Measurements from ENCODE around the gene STYXL1.
A peak's percentile ranks its signal among the peaks of the same experiment; 100 is the strongest.
"Not testable (repeated sequence)": the region's sequence is repeated elsewhere in the genome, so short reads cannot be mapped to it uniquely, and the experiment has no call there.

Gene STYXL1

DNA sequence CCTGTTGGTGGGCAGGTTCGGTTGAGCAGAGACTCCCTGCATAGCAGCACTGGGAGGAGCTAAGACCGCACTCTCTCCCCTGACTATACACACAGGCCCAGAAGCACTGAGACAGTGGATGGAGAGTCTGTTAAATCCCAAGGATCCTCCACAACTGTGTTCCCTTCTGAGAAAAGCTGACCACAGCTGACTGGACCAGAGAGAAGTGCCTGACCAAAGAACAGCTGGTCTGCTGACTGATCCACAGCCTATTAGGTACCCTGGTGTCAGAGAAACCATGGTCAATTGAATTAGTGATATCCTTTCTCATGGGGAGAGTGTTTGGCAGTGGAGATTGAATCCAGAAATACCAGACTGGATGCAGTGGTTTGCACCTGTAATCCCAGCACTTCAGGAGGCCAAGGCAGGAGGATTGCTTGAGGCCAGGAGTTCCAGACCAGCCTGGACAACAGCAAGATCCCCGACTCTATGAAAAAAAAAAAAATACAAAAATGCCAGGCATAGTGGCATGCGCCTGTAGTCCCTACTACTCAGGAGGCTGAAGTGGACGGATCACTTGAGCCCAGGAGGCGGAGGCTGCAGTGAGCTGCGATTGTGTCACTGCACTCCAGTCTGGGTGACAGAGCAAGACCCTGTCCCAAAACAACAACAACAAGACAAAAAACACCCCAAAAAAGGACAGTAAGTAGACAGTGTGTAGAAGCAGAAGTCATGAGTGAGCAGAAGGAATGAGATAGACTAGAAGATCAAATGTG is 25.6 kb downstream of the STYXL1 start:
- ATAC-seq (ENCODE audit: low read depth): no peak
- TF ChIP-seq, protein P1, sequence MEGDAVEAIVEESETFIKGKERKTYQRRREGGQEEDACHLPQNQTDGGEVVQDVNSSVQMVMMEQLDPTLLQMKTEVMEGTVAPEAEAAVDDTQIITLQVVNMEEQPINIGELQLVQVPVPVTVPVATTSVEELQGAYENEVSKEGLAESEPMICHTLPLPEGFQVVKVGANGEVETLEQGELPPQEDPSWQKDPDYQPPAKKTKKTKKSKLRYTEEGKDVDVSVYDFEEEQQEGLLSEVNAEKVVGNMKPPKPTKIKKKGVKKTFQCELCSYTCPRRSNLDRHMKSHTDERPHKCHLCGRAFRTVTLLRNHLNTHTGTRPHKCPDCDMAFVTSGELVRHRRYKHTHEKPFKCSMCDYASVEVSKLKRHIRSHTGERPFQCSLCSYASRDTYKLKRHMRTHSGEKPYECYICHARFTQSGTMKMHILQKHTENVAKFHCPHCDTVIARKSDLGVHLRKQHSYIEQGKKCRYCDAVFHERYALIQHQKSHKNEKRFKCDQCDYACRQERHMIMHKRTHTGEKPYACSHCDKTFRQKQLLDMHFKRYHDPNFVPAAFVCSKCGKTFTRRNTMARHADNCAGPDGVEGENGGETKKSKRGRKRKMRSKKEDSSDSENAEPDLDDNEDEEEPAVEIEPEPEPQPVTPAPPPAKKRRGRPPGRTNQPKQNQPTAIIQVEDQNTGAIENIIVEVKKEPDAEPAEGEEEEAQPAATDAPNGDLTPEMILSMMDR (IDR thresholded peaks at IDR 0.05; ENCODE audit: poor library complexity, severe bottlenecking): no peak
- Histone ChIP-seq H3K27ac (ENCODE audit: poor library complexity, severe bottlenecking) (no peak overlapping the region), H3K4me1 (ENCODE audit: insufficient read depth, poor library complexity, severe bottlenecking) (no peaks in the 10 kb centered on the region), H3K4me3 (ENCODE audit: severe bottlenecking) (no peak overlapping the region), H3K27me3 (ENCODE audit: insufficient read depth, poor library complexity, severe bottlenecking) (no peaks in the 10 kb centered on the region), H3K9me3 (ENCODE audit: severe bottlenecking) (no peaks in the 10 kb centered on the region), H3K36me3 (ENCODE audit: low read depth) (peaks cover 11% of the 10 kb centered on the region; the same call in 1 of the 2 replicates)
- DNase-seq (ENCODE audit: low spot score): no peak

- Histone ChIP-seq H3K36me3 (ENCODE audit: low read depth) (peaks cover 17% of the 10 kb centered on the region), H3K4me3 (ENCODE audit: severe bottlenecking) (no peak overlapping the region), H3K27ac (ENCODE audit: poor library complexity, severe bottlenecking) (no peak overlapping the region), H3K9me3 (ENCODE audit: severe bottlenecking) (no peaks in the 10 kb centered on the region), H3K27me3 (ENCODE audit: insufficient read depth, poor library complexity, severe bottlenecking) (no peaks in the 10 kb centered on the region), H3K4me1 (ENCODE audit: insufficient read depth, poor library complexity, severe bottlenecking) (no peaks in the 10 kb centered on the region)
- TF ChIP-seq, protein P1 (IDR thresholded peaks at IDR 0.05; ENCODE audit: poor library complexity, severe bottlenecking): peak; percentile 62
- DNase-seq (ENCODE audit: low spot score): no peak
- peak; percentile 45; the same call in 1 of the 3 replicates for ATAC-seq (ENCODE audit: low read depth)
Observed at GRCh38 chr7:76020031-76020714, 27.6 kb downstream of the STYXL1 start.

DNA sequence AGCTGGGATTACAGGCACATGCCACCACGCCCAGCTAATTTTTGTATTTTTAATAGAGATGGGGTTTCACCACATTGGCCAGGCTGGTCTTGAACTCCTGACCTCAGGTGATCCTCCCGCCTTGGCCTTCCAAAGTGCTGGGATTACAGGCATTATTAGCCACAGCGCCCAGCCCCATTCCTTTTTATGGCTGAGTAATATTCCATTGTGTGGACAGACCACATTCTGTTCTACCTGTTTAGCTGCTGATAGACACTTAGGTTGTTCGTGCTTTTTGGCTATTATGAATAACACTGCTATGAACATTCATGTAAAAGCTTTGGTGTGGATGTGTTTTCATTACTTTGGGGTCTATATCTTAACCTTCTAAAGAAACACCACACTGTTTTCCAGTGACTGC is 29.3 kb downstream of the STYXL1 start:
- H3K4me3 ChIP-seq (ENCODE audit: severe bottlenecking); H3K9me3 ChIP-seq (ENCODE audit: severe bottlenecking); DNase-seq (ENCODE audit: low spot score); ATAC-seq (ENCODE audit: low read depth); H3K4me1 ChIP-seq (ENCODE audit: insufficient read depth, poor library complexity, severe bottlenecking); H3K27ac ChIP-seq (ENCODE audit: poor library complexity, severe bottlenecking); H3K27me3 ChIP-seq (ENCODE audit: insufficient read depth, poor library complexity, severe bottlenecking): not testable (repeated sequence)
- H3K36me3 ChIP-seq (ENCODE audit: low read depth): peaks cover 17% of the 10 kb centered on the region

GRCh38 chr7:76016191-76016947 is 31.4 kb downstream of the STYXL1 start:
- H3K4me3 ChIP-seq (ENCODE audit: severe bottlenecking): no peak overlapping the region
- H3K27ac ChIP-seq (ENCODE audit: poor library complexity, severe bottlenecking): no peak overlapping the region
- peaks cover 13% of the 10 kb centered on the region for H3K36me3 ChIP-seq (ENCODE audit: low read depth)
- H3K4me1 ChIP-seq (ENCODE audit: insufficient read depth, poor library complexity, severe bottlenecking): no peaks in the 10 kb centered on the region
- ATAC-seq (ENCODE audit: low read depth): no peak
- no peaks in the 10 kb centered on the region for H3K9me3 ChIP-seq (ENCODE audit: severe bottlenecking)
- H3K27me3 ChIP-seq (ENCODE audit: insufficient read depth, poor library complexity, severe bottlenecking): no peaks in the 10 kb centered on the region
- TF ChIP-seq, protein P1 (IDR thresholded peaks at IDR 0.05; ENCODE audit: poor library complexity, severe bottlenecking): no peak
- no peak for DNase-seq (ENCODE audit: low spot score)

DNA sequence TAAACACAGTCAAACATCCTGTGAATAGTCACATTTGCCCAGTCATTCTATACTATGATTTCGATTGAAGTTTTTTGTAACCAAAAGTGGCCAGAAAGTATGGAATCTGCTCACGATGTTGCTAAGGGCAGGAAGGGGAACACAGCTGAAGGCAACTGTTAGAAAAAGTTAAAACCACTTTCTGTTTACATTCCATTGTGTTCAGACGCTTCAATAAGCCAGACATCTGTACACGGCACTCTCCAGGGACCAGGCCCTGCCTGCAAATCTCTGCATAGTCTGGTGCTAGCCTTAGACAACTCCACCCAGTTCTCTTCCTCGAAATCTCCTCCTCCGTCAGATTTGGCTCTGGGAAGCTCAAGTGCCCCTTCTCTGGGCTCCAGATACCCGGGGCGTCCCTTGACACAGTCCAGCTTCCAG is 36.3 kb downstream of the STYXL1 start:
- TF ChIP-seq, protein P1 (IDR thresholded peaks at IDR 0.05; ENCODE audit: poor library complexity, severe bottlenecking): no peak
- Histone ChIP-seq H3K4me1 (ENCODE audit: insufficient read depth, poor library complexity, severe bottlenecking) (no peaks in the 10 kb centered on the region), H3K36me3 (ENCODE audit: low read depth) (peaks cover 4% of the 10 kb centered on the region; the same call in 1 of the 2 replicates), H3K9me3 (ENCODE audit: severe bottlenecking) (no peaks in the 10 kb centered on the region), H3K4me3 (ENCODE audit: severe bottlenecking) (no peak overlapping the region), H3K27ac (ENCODE audit: poor library complexity, severe bottlenecking) (no peak overlapping the region), H3K27me3 (ENCODE audit: insufficient read depth, poor library complexity, severe bottlenecking) (no peaks in the 10 kb centered on the region)
- DNase-seq (ENCODE audit: low spot score): no peak
- no peak for ATAC-seq (ENCODE audit: low read depth)
